G401 (cell line): ENCODE data around the gene CDKAL1. TPM values are rescaled to one million over a fixed set of nuclear protein-coding genes. Genes with fewer than 3 reads are reported as not detected.
"Not testable (repeated sequence)": the region's sequence is repeated elsewhere in the genome, so short reads cannot be mapped to it uniquely, and the experiment has no call there.

ENCODE experiments used
- DNase-seq: peaks from one replicate; pipeline ENCODE4 v3.0.0-alpha.2; 2015; ENCODE audit warnings: low spot score
- in situ Hi-C: cut with HindIII; loops from 2 replicates; pipeline ENCODE4 v1.10.0; 2016; ENCODE audit warnings: low sequenced_read_pairs, mixed read lengths
- total RNA-seq: library from RNA; depleted of rRNA; stranded (reverse); fragments of >200 nt; shearing (Covaris generic); gene quantifications from 2 replicates; pipeline ENCODE4 v1.2.3, GENCODE V29; 2014

CDKAL1 gene
- total RNA-seq, 1 experiment from 2014 or later: 25.7 TPM

GRCh38 chr6:20716865-20717264 is 182.6 kb downstream of the CDKAL1 start:
- DNase-seq: no peak
- in situ Hi-C loops: no loop called here

DNA sequence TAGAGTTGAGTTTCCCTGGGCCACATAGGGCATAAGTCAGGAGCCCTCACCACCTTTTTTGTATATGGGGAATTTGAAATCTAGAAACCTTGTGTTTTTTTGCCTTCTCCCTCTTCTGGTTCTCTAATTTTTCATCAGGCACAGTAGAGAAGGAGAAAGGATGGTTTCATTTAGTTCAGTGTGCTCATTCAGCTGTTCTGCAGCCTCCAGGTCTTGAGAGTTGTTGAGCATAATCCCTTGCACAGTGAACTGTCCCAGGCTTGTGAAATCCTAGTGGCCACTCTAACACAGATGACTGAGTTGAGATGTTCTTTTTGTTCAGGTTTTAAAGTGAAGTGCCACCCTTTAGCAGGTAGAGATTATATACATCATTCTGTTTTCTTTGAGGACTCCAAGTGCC is 183.5 kb downstream of the CDKAL1 start:
- in situ Hi-C loops: no loop called here
- no peak for DNase-seq

- no peak for DNase-seq
- in situ Hi-C loops: no loop called here
Observed at GRCh38 chr6:20718705-20719653, 184.7 kb downstream of the CDKAL1 start.

- in situ Hi-C loops: no loop called here
- DNase-seq: no peak
Observed at GRCh38 chr6:20719980-20720379, 185.7 kb downstream of the CDKAL1 start.

GRCh38 chr6:20721121-20721520 is 186.9 kb downstream of the CDKAL1 start:
- in situ Hi-C loops, DNase-seq: not testable (repeated sequence)

DNA sequence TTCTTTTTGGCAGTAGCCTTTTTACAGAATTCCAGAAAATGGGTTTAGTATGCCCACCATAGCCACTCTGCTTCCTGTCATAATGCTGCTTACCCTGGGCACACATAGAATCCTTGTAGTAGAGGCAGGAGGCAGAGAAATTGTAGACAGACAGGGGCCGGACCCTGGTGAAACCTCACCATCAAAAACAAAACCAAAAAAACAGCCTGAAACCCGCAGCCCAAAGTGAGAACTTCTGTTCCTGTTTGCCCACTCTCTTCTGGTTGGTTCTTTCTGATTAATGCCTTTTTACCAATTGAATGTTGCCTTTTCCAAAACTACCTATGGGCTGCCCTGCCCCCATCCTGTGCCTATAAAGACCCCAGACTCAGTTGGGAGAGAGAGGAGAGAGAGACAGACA is 188.2 kb downstream of the CDKAL1 start:
- DNase-seq: no peak
- in situ Hi-C loops: no loop called here

DNA sequence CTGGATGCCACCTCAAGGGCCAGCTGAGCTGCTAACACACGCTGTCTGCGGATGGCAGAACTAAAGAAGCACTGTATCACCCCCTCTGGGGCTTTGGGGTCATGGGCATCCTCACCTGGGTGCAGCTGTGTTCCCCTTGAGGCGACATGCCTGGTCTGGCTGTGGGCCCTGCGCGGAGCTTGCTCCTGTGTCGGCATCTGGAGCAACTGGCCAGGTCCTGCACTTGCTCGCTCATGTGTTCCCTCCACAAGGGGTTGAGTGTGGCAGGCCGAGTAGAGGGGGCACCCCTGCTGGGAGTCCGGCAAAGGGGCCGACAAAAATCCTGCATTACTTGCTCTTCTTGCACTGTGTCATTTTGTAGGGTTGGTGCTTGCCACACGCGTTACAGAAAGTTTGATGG is 189.0 kb downstream of the CDKAL1 start:
- DNase-seq: no peak
- in situ Hi-C loops: no loop called here

GRCh38 chr6:20724443-20725190 is 190.4 kb downstream of the CDKAL1 start:
- DNase-seq: peak; percentile 65
- in situ Hi-C loops: no loop called here

- in situ Hi-C loops, DNase-seq: not testable (repeated sequence)
Observed at GRCh38 chr6:20725235-20725634, 191.0 kb downstream of the CDKAL1 start.

DNA sequence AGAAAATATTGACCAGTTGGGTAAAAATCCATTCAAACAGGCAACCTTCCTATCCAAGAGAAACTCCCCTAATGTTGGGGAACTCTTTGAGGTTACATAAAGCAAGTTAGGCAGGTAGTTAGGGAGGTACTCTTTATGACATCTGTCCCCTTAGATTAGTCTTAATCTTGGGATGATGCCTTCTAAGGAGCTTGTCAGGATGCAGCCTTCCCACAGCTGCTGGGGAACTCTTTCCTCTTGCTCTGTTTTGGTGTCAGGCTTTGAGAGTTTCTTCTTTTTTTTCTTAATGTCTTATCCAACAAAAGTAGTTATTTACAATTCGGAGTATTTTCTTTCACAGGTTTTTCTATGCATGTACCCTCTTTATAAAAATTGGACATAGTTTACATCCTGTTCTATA is 194.8 kb downstream of the CDKAL1 start:
- DNase-seq: no peak
- in situ Hi-C loops: no loop called here

DNA sequence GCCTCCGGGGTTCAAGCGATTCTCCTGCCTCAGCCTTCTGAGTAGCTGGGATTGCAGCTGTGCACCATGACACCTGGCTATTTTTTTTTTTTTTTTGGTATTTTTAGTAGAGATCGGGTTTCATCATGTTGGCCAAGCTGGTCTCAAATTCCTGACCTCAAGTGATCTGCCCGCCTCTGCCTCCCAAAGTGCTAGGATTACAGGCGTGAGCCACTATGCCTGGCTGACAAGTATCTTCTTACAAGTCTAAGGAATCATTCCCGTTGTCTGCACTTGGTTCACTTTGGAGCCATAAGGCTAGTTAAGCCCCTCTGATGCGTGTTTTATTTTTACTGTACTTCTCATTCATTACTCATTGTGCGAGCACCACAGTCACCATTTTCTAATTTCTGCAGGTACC is 198.1 kb downstream of the CDKAL1 start:
- in situ Hi-C loops, DNase-seq: not testable (repeated sequence)

GRCh38 chr6:20732896-20733295 is 198.6 kb downstream of the CDKAL1 start:
- in situ Hi-C loops: no loop called here
- no peak for DNase-seq

GRCh38 chr6:20737912-20738311 is 203.7 kb downstream of the CDKAL1 start:
- in situ Hi-C loops: no loop called here

DNA sequence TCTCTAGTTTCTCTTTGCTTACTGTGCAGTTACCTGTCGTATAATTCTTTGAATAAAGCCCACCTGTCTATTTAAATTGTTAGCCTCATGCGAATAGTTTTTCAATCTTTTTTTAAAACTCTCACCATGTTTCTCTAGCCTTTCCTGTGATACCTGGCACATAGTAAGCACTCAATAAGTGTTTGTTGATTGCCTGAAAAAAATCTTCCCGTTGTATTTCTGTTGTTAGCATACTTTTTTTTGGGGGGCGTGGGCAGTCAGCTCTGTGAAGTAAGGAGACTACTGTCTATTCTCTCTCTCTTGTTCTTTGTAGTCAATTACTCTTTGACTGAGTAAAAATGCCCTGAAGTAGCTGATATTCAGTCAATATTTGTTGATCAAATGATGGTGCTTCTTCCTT is 205.8 kb downstream of the CDKAL1 start:
- in situ Hi-C loops: no loop called here
- DNase-seq: no peak

More at GRCh38 chr6:20737912-20738311, 203.7 kb downstream of the CDKAL1 start:
- DNase-seq: no peak

DNA sequence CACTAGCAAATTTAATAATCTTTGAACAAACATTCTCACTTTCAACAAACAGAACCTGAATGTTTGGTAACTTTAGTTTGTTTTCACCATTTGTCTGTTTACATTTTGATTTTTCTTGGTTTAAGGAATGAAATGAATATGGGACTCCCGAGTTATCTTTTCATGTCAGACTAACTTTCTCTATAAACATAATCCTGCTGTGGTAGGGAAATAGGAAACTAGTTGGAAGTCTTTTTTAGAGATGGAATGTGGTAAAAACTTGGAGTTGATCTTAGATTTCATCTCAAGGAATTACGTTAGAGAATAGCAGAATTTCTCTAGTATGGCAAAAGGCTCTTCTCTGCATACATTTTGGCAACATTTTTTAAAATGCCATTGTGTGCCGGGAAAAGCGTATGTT is 206.5 kb downstream of the CDKAL1 start:
- DNase-seq: no peak
- in situ Hi-C loops: no loop called here

- no peak for DNase-seq
- in situ Hi-C loops: no loop called here
Observed at GRCh38 chr6:20741490-20741889, 207.2 kb downstream of the CDKAL1 start.

- in situ Hi-C loops: no loop called here
- no peak for DNase-seq
Observed at GRCh38 chr6:20744911-20745557, 210.8 kb downstream of the CDKAL1 start.

GRCh38 chr6:20746024-20746423 is 211.8 kb downstream of the CDKAL1 start:
- in situ Hi-C loops: no loop called here
- DNase-seq: no peak

GRCh38 chr6:20746805-20747558 is 212.7 kb downstream of the CDKAL1 start:
- in situ Hi-C loops: no loop called here
- no peak for DNase-seq
